Activated CD4-positive, alpha-beta T cell treated with anti-CD3 and anti-CD28 coated beads, Interleukin-2, amount 50 U/mL, for 48 hours (primary cell): ENCODE data around the gene SLC2A11.

Source experiments
- DNase-seq, 2 experiments: peaks; one replicate each; pipeline ENCODE4 v3.0.0-alpha.2; 2020

SLC2A11 gene

DNA sequence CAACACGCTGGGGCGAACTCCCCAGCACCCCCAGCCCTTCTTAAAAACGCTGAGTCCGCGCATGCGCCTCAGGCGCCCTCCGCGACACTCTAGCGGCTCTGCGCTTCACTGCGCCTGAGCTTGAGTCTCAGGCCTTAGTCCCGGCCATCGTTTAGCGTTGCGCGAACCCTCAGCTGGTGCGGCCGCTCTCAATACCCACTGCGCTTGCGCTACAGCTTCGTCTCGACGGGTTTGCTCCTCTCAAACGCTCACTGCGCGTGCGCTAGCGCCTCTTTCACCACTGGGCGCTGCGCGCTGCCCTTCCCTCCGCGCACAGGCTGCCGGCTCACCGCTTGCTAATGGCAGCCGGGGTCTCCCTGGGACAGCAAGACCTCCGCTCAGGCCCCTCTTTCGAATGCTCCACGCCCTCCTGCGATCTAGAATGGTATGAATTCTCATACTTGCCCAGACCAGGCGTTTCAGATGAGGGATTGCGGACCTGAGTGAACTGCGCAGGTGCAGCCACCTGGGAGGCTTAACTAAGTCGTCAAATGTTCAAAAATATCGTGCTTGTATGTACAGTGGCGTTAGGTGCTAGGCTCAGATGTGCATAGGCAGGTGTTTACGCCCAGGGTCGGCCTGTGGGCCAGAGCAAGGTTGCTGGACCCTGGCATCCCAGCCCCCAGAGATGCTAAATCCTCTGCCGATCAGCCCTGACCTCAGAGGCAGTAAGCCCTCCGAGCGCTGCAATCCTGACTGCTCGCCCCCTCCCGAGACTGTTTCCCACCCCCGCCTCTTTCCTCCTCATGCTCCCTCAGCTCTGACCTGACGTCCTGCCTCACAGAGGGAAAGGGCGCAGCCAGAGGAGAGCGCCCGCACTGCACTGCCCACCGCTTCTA is at the start of gene SLC2A11:
SLC2A11 (plus strand) TSS at position 270 of the 878 bp plus-strand sequence; CDS start at position 395, 125 bp downstream.
- DNase-seq: peak; percentile 93 to 96

- no peak for DNase-seq
These were observed 45.3 kb upstream of the SLC2A11 start for GRCh38 chr22:23812378-23812777.

DNA sequence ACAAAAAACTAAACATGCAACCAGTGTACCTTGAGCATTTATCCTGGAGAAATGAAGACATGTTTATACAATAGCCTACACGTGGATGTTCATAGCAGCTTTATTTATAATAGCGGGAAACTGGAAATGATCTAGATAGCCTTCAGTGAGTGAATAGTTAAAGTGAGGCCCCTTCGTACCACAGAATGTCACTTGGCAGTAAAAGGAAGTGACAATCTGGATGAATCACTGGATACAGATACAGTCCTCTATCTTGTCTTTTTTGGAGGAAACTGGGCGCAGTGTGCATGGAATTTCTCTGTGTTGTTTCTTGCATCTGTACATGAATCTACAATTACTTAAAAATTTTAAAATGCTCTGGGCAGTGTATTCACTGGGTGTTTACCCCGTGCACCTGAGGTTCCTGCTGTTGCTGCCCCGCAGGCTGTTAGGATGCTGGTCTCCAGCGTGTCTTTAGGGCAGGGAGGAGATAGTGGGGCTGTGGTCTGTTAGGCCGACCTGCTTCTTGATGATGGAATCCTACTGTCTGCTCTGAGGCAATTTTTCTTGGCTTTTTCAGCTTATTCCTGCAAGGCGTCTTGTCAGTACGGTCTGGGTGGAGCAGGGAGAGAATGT is 42.0 kb upstream of the SLC2A11 start:
- DNase-seq: no peak

DNA sequence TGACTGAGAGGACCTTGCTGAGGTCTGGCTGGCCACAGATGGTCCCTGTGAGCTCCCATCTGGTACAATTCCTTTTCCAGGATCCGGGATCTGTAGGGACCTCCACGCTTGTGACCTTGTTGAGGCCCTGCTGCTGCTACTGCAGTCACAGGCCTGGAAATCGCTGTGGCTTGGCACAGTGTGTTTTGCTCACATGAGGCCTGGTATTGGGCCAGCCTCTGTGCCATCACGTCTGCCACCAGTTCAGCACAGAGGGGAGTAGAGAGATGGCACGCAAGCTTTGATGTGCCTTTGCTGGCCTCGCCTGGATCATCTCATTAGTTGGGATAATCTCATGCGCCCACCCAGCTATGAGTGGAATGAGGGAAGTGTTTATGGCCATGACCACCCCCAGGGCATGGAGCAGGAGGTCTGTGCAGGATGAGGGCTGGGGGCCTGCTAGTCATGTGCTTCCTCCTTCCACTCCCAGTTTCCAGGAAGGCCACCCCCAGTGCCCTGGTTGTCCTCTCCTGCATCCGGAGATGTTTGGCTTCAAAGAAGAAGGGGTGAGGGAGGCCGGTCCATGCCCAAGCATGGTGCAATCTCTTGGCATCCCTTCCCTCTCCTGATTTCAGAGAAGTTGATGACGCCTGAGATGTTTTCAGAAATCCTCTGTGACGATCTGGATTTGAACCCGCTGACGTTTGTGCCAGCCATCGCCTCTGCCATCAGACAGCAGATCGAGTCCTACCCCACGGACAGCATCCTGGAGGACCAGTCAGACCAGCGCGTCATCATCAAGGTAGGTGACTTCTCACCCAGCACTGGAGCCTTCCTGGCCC is 41.3 kb upstream of the SLC2A11 start:
- no peak for DNase-seq

- no peak for DNase-seq
These were observed 40.5 kb upstream of the SLC2A11 start for GRCh38 chr22:23817146-23817545.

GRCh38 chr22:23818541-23818940 is 39.1 kb upstream of the SLC2A11 start:
- DNase-seq: no peak

DNA sequence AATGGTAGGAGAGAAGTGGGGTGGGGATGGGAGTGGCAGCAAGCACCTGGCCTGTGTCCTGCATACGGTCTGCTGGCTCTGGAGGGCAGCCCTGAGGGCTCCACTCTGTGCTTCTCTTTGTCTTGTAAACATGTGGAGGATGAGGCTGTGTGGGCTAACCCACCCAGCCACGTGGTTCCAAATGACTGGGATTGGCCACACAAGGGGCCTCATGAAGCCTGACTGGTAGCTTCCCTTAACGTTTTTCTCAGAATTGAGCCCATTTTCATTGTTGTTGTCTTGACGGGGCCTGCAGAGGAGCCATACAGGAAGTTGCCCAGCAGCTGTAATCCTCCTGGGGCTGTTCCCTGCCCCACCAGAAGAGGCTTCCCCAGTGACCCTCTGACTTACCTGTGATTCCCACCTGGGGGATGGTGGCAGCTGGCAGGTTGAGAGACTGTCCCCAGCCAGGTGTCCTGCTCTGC is 36.9 kb upstream of the SLC2A11 start:
- peak in 1 of 2 experiments; percentile 7 for DNase-seq

- no peak for DNase-seq
These were observed 35.5 kb upstream of the SLC2A11 start for GRCh38 chr22:23822101-23822671.

DNA sequence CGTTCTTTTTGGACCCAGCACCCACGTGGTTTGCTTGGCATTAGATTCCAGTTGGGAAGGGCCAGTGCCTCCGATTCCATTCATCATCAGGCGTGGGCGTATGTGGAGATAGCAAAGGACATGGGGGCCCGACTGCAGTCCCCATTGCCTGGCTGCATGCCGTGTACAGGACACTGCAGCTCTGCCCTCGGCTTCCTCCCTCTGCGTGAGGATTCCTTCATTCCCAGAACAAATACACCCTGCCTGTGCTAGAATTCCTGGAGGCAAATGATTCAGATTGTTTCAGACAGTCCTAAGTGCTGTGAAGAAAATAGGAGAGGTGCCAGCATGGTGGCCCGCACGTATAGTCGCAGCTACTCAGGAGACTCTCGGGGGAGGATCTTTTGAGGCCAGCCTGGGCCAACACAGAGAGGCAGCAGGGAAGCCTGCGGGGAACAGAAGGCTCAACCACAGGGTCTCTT is 34.3 kb upstream of the SLC2A11 start:
- DNase-seq: no peak

GRCh38 chr22:23824476-23825245 is 33.0 kb upstream of the SLC2A11 start:
- no peak for DNase-seq

GRCh38 chr22:23825246-23825905 is 32.3 kb upstream of the SLC2A11 start:
- no peak for DNase-seq

GRCh38 chr22:23826510-23827350 is 30.9 kb upstream of the SLC2A11 start:
- no peak for DNase-seq

DNA sequence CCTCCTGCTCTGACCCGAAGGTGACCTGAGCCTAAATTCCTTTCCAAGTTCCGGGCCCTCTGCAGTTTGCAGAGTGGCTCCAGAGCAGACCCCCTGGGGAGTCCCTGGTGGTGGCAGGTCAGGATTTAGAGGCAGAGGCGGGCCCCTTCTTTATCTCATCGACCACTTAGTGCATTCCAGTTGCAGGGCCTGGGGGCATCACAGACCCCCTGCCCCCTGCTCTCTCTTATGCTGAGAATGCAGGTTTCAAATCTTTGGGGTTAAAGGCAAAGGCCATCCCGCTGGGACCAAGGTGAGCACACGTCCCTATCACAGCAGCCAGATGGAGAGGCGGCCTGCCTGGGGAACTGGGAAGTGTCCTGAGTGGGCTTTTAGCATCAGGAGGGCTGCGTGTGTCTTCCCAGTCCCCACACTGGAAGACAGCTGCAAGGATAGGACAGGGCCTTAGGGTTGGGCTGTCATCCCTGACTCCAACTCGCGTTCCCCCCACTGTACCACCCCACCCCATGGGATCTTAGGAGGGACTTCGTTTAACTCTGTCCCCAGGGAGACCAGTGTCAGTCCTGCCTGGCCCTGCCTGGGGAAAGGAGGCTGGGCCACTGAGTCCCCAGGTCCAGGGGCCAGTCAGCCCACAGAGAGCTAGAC is 30.2 kb upstream of the SLC2A11 start:
- no peak for DNase-seq

DNA sequence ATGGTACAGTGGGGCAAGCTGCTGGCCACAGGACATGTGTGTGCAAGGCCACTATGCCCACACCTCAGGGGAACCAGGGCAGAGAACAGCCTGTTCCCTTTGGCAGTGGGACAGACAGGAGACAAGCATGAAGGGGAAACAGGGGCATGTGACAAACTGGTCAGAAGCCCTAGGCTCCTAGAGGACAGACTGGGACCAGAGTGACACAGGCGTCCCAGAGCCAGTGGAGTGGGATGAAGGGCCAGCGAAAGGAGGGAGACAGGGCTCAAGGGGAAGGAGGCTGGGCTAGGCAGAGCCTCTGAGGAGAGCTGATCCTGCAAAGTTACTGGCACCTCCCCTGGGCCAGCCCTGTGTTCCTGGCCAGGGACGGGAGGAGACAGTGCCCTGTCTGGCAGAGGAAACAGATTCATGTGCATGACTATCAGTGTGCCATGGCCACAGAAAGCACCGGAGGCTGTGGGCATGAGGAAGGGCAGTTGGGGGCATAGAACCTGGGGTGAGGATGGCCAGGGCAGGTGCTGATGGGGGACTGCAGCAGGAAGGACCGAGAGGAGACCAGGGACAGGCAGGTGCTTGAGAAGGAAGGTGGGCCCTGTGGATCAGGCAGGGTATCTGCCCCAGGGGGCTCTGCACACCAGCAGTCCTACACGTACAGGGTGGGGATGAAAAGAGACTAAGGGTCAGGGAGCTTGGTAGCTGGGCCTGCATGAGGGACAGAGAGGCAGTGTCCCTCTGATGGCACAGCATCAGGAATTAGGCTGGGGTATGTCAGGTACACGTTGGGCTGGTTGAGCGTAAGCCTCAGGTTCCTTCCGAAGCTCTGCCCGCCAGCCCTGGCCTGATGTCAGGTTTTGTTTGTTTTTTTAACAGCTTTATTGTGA is 28.6 kb upstream of the SLC2A11 start:
- no peak for DNase-seq

DNA sequence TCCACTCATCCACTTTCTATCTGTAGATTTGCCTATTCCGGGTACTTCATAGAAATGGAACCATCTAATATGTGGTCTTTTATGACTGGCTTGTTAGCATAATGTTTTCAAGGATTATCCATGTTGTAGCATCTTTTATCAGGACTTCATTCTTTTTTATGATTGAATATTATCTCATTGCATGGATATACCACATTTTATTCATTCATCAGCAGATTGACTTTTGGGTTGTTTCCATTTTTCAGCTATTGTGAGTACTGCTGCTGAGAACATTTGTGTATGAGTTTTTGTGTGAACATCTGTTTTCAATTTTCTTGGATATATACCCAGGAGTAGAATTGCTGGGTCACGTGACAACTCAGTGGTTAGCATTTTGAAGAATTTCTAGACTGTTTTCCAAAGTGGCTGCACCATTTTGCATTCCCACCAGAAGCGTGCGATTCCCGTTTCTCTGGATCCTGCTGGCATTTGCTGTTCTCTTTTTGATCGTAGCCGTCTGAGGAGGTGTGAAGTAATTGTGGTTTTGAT is 27.8 kb upstream of the SLC2A11 start:
- no peak for DNase-seq

GRCh38 chr22:23831261-23831660 is 26.4 kb upstream of the SLC2A11 start:
- no peak for DNase-seq

- DNase-seq: no peak
These were observed 25.9 kb upstream of the SLC2A11 start for GRCh38 chr22:23831781-23832180.

DNA sequence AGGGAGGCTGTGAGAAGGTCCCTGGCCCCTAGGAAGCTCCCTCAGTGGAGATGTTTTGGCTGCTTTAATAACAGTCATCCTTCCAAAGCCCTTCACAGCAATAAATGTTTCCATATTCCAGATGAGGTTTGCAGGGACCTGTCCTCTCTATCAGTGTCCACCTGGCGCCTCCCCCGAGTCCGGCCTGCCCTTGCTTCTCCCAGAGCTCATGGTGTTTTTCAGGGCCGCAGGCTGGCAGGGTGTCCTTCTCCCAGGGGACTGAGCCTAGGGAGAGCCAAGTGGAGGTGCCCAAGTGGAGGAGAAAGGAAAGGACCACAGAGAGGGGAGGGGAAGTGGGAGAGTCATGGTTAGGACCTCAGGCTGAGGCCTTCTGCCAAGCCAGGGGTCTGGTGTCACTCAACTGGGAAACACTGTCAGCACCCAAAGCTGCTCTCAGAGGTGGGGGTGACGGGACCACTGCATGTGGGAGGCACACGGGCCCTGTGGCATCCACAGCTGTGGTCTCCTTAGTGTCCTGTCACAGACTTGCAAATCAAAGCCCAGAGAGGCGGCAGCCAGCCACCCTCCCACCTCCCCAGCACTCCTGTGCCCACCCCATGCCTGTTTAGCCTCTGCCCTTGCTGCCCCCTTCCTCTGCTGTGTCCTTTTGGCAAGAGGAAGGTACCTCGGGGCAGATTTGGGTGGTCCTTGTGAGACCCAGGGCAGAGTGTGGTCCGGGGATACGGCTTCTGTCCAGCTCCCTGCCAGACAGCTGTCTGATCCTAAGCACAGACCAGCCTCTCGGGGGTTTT is 25.3 kb upstream of the SLC2A11 start:
- no peak for DNase-seq
